ENCODE data around the gene GALNT6. TPM values are rescaled to one million over a fixed set of nuclear protein-coding genes. Genes with fewer than 3 reads are reported as not detected.

Gene GALNT6
- total and polyA plus RNA-seq, 2 of the 13 experiments (the other 11 are each of a cell fraction or from before 2014, with no cell fraction given): 1.0 to 1.1 TPM

- H3K79me2 ChIP-seq (ENCODE audit: insufficient read depth, low read length): no peaks in the 10 kb centered on the region
- DNase-seq (ENCODE audit: low spot score) (no peak), FAIRE-seq (no peak), ATAC-seq (no peak)
- ChIA-PET POLR2A (no interaction called here), CTCF (ENCODE audit: low intra/inter-chr PET ratio, low total read pairs) (no interaction called here)
- H3K36me3 ChIP-seq (replicated peaks in 1 of 2; ENCODE audit: control insufficient read depth in 1 of 2, insufficient read depth in 2 of 2, low read length in 2 of 2): no peaks in the 10 kb centered on the region
- no peaks in the 10 kb centered on the region for H3K9me3 ChIP-seq (ENCODE audit: low read length)
- H3K4me3 ChIP-seq (replicated peaks in 1 of 3; ENCODE audit: insufficient read depth in 1 of 3, low read depth in 2 of 3, low read length in 3 of 3): no peak overlapping the region
- WGBS (ENCODE audit: low lambda C conversion rate): 12% methylated on average over 1 of the region's 1 CpG
- TF ChIP-seq KLF11 (CRISPR knock-in tag; IDR thresholded peaks at IDR 0.05): no peak
- TF ChIP-seq MAX (IDR thresholded peaks at IDR 0.05): no peak
- TF ChIP-seq KAT7 (CRISPR knock-in tag; IDR thresholded peaks at IDR 0.05; ENCODE audit: borderline replicate concordance): no peak
- no peak overlapping the region for H3K27ac ChIP-seq (ENCODE audit: extremely low read length, insufficient read depth, low read length)
- no peak overlapping the region for H3K9ac ChIP-seq (ENCODE audit: insufficient read depth, low read depth, low read length)
- H4K20me1 ChIP-seq (ENCODE audit: insufficient read depth, low read length): no peaks in the 10 kb centered on the region
- H3K4me2 ChIP-seq (ENCODE audit: low read depth, low read length): no peak overlapping the region
- no peaks in the 10 kb centered on the region for H3K4me1 ChIP-seq (ENCODE audit: insufficient read depth, low read length)
- H2AFZ ChIP-seq (ENCODE audit: low read length): no peak overlapping the region
- in situ Hi-C loops (cut with HindIII; ENCODE audit: extremely low pct_ligation_motif_present, low pct_unique_long_range_greater_than_20kb) (no loop called here), intact Hi-C loops (cut with micrococcal nuclease; ENCODE audit: unreplicated experiment) (no loop called here)
- 0 out of 5 replicates have a peak, but pooled peaks cover 0 to 2% of the 10 kb centered on the region in 2 experiments for H3K27me3 ChIP-seq (ENCODE audit: control insufficient read depth in 1 of 2, insufficient read depth in 2 of 2, low read length in 2 of 2)
- no TSS peak for BruUV-seq (replicated peaks)
Observed at GRCh38 chr12:51311389-51311788, 79.8 kb downstream of the GALNT6 start.

GRCh38 chr12:51307655-51308593 lies 83.3 kb downstream of the GALNT6 start:
- TF ChIP-seq BATF2 (CRISPR knock-in tag; IDR thresholded peaks at IDR 0.05) (no peak), SOX5 (CRISPR knock-in tag; IDR thresholded peaks at IDR 0.05; ENCODE audit: borderline replicate concordance) (no peak), ZNF567 (CRISPR knock-in tag; IDR thresholded peaks at IDR 0.05; ENCODE audit: borderline replicate concordance) (no peak), ZNF33A (CRISPR knock-in tag; IDR thresholded peaks at IDR 0.05; ENCODE audit: borderline replicate concordance) (no peak), ZMYM3 (CRISPR knock-in tag; IDR thresholded peaks at IDR 0.05) (no peak), ZNF329 (CRISPR knock-in tag; IDR thresholded peaks at IDR 0.05; ENCODE audit: low read depth) (no peak), MYPOP (CRISPR knock-in tag; IDR thresholded peaks at IDR 0.05) (no peak), ZNF296 (CRISPR knock-in tag; conservative IDR thresholded peaks at IDR 0.05) (no peak), ZNF720 (CRISPR knock-in tag; IDR thresholded peaks at IDR 0.05) (no peak), ZNF576 (CRISPR knock-in tag; IDR thresholded peaks at IDR 0.05) (no peak), MXD4 (CRISPR knock-in tag; IDR thresholded peaks at IDR 0.05) (no peak)
- Histone ChIP-seq H3K79me2 (ENCODE audit: insufficient read depth, low read length) (no peaks in the 10 kb centered on the region), H3K9me3 (ENCODE audit: low read length) (no peaks in the 10 kb centered on the region), H3K4me2 (ENCODE audit: low read depth, low read length) (no peak overlapping the region), H4K20me1 (ENCODE audit: insufficient read depth, low read length) (no peaks in the 10 kb centered on the region), H3K27ac (ENCODE audit: extremely low read length, insufficient read depth, low read length) (no peak overlapping the region), H3K9ac (ENCODE audit: insufficient read depth, low read depth, low read length) (no peak overlapping the region), H3K36me3 (replicated peaks in 1 of 2; ENCODE audit: control insufficient read depth in 1 of 2, insufficient read depth in 2 of 2, low read length in 2 of 2) (no peaks in the 10 kb centered on the region), H3K27me3 (ENCODE audit: control insufficient read depth in 1 of 2, insufficient read depth in 2 of 2, low read length in 2 of 2) (peaks cover 0 to 2% of the 10 kb centered on the region in 2 experiments; a peak in 1 of 5 replicates), H3K4me3 (replicated peaks in 1 of 3; ENCODE audit: insufficient read depth in 1 of 3, low read depth in 2 of 3, low read length in 3 of 3) (no peak overlapping the region), H3K4me1 (ENCODE audit: insufficient read depth, low read length) (no peaks in the 10 kb centered on the region), H2AFZ (ENCODE audit: low read length) (no peak overlapping the region)
- ATAC-seq (no peak), DNase-seq (ENCODE audit: low spot score) (no peak), FAIRE-seq (no peak)
- ChIA-PET CTCF (ENCODE audit: low intra/inter-chr PET ratio, low total read pairs) (no interaction called here), POLR2A (no interaction called here)
- no TSS peak for BruUV-seq (replicated peaks)
- in situ Hi-C loops (cut with HindIII; ENCODE audit: extremely low pct_ligation_motif_present, low pct_unique_long_range_greater_than_20kb) (no loop called here), intact Hi-C loops (cut with micrococcal nuclease; ENCODE audit: unreplicated experiment) (no loop called here)
- WGBS (ENCODE audit: low lambda C conversion rate): 39% methylated on average over 6 of the region's 6 CpGs

Measured in HepG2 (cell line).